HG03175 (cell line): Measurements from ENCODE around the gene PLEKHA5.
"Not testable (repeated sequence)": the region's sequence is repeated elsewhere in the genome, so short reads cannot be mapped to it uniquely, and the experiment has no call there.

Source experiments
- ATAC-seq: cut with Tn5 transposase; IDR thresholded peaks from one replicate; pipeline ENCODE4 v1.9.1; 2021; ENCODE audit warnings: mild to moderate bottlenecking, moderate library complexity; ENCODE audit not compliant: unreplicated experiment

PLEKHA5 gene

DNA sequence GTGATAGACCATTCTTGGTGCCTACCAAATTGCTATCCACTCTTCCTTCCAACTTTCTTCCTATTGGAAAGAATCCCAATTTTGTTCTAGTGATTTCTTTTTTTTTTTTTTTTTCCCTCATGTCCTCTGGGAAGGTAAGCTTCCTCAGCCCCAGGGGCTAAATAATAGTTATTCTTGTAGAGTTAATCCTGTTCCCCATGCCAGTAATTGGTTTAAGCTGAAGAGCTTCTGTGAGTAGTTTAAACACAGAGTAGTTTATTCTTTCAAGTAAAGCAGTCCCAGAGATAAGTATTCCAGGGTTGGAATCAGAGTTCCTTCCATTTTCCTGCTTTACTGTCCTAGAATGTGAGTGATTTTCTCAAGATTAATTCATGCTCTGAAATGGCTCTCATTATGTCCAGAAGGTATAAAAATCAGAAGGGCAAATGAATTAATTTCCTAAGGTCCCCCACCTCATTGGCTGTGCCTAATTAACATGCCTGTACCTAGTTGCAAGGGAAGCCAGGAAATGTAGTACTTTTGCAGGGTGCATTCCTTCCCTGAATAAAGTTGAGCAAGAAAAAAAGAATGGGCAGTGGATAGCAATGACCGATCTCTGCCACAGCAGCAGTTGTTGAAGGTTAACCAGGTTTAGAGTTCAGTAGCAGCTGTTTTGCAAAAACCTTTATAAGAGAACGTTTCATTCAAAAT lies 97.8 kb downstream of the PLEKHA5 start:
- ATAC-seq = no peak

DNA sequence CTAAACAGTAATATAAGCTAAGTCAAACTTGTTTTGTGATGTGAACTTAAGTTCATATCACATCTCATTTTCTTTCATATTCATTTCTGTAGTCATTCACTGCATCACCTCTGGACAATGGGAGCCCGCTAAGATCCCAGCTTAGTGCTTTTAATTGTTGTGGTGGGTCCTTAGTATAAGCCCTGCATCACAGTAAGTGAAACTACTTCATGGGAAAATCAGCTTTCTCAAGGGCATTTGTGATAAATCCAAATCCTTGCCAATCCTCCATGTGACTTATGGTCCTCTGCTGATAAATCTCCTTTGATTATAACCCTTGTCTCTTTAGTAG lies 98.3 kb downstream of the PLEKHA5 start:
- no peak for ATAC-seq

DNA sequence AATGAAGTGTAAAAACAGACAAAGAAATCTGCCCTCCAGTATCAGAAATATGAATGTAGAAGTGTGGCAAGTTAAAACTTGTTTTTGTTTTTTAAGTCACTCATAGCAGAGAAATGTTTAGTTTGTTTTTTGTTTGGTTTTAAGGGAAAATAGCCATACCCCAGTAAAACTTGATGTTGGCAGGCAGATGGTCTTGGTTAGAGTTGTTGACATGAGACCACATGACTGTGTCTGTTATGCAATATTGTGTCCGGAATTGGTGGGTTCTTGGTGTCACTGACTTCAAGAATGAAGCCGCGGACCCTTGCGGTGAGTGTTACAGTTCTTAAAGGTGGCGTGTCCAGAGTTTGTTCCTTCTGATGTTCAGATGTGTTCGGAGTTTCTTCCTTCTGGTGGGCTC lies 99.5 kb downstream of the PLEKHA5 start:
- not testable (repeated sequence) for ATAC-seq

DNA sequence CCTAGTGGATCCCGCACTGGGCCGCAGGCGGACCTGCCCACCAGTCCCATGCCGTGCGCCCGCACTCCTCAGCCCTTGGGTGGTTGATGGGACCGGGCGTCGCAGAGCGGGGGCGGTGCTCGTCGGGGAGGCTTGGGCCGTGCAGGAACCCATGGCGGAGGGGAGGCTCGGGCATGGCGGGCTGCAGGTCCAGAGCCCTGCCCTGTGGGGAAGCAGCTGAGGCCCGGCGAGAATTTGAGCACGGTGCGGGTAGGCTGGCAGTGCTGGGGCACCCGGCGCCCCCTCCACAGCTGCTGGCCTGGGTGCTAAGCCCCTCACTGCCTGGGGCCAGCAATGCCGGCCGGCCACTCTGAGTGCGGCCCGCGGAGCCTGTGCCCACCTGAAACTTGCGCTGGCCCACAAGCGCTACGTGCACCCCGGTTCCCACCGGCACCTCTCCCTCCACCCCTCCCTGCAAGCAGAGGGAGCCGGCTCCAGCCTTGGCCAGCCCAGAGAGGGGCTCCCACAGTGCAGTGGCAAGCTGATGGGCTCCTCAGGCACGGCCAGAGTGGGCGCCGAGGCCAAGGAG lies 100.8 kb downstream of the PLEKHA5 start:
- no peak for ATAC-seq

GRCh38 chr12:19230896-19231295 lies 101.4 kb downstream of the PLEKHA5 start:
- ATAC-seq = no peak

DNA sequence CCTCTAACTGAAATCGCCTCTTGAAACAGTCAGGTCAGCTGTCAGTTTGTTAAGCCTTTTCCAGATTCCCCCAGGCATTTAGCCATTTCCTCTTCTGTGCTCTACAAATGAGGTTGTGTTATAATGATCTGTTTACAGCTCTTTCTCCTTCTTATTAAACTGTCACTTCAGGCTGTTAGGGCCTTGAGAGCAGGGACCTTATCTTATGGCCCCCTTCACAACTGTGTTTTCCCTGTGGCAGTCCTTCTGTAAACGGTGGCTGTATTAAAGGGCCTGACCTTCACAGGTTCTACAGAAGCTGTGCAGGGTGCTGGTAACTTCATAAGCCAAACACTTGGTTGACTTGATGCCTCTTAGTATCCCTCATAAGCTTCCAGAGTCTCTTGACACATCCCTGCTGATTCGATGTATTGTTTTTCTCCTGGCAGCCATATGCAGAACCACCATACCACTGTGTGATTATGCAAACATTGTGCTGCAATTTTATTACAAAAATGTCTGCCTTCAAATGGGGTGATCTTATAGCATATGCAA lies 104.7 kb downstream of the PLEKHA5 start:
- ATAC-seq = no peak

DNA sequence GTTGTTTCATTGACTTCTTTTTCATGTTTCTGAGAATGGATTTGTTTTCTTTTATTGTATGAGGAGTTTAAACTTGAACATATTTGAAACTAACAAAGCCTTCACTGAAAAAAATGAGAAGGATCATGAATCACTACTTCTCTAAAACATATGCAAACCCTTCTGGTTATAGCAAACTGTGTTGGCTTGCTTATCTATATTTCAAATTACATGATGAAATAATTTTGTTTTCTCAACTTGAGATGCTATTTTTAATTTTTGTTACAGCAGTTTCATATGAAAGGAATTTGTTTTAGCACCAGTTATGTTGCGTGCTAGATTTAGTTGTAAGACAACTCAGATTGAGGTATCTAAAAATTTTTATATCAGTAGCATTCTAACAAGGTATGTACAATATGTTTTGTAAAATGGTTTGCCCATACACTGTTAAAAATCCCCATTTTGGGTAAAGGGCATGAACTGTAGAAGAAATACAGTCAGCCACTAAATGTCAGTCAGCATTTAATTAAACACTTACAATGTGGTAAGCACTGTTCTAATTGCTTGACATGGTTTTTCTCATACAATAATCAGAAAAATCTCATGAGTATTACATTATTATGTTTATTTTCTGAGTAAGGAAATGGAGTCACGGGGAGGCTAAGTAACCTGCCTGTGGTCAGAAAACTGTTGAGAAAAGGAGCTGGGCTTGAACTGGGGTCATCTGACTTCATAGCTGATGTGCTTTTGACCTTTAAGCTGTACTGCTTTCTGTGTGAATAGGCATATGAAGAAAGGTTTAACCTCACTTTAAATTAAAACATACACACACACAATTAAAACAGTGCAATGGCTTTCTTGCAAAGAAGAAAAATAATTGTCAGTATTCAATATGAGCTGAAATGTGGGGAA lies 105.7 kb downstream of the PLEKHA5 start:
- no peak for ATAC-seq

GRCh38 chr12:19236656-19237055 lies 107.1 kb downstream of the PLEKHA5 start:
- no peak for ATAC-seq

DNA sequence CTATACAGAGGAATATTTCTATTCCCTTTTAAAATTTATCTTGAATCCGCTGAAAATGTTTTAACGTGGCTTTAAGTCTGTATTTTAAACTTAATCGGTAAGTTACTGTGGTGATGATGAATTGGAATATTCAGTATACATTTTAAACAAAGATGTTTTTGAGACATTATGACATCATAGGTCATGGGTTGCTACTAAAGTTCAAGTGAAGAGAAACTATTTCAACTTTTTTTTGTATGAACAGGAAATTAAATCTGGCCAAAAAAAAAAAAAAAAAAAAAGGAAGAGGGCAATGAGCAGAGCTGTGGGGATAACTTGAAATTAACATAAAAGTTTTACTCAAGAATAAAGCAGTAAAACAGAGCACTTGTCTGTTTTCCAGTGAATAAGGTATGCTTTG lies 109.0 kb downstream of the PLEKHA5 start:
- ATAC-seq = no peak

- no peak for ATAC-seq
These were observed 109.6 kb downstream of the PLEKHA5 start for GRCh38 chr12:19239102-19239501.

DNA sequence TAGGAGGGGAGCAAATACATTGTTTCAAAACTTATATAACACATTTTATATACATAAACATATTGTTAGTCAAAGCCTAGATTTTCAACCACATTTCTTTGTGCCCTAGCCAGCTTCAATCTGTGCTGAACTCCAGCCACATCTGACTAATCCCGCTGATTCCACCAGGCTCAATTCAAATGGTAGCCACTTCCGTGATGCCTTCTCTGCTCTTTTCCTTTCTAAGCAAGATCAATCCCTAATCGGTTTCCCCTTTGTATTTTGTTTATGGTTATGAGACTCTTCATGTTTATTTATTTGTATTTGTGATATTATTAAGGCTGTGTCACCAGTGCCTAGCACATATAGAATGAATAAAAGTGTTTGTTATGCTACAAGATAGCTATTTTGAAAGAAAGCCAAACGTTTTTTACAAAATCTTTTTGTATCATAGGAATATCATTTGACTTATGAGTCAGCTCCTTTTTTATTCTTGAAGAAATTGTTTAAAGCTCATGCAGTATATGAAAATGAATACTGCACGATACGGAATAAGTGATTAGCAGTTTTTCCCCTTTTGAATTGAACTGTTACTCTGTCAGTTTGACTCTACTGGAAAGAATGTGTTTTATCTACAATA lies 110.2 kb downstream of the PLEKHA5 start:
- ATAC-seq = no peak

GRCh38 chr12:19242581-19242980 lies 113.0 kb downstream of the PLEKHA5 start:
- ATAC-seq = no peak

DNA sequence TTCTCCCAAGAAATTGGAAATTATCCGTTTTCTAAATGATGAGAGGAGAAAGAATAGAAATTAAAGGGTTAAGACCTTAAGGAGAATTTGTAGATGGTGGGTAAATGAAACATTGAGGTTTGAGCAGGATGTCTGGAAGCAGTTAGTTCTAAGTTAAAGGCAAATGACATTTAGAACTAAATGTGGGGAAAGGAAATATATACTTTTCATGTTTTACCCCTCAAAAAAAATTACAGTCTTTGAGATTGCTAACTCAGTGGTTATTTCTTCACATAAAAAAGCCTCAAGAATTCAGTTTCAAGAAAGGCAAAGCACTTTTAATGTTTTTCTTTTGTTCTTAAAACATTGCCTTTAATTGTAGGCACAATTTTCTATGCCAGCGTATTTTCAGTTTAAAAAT lies 114.0 kb downstream of the PLEKHA5 start:
- ATAC-seq = no peak

DNA sequence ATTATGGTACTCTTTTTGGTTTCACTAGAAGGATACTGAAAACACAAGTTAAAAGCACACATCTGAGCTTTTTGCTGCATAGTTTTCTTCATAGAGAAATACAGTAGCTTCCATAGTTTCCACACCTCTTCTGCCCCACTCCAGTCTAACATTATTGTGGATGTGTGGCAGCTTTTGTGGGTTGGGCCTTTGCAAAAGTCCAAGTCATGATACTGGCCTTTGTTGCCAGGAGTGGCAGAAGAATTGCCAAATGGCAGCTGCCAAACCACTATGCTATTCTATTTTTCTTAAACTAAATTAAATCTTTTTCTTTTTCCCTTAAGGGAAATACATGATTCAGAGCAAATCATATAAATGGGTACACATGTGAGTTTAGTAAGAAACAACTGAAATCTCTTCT lies 114.8 kb downstream of the PLEKHA5 start:
- no peak for ATAC-seq

DNA sequence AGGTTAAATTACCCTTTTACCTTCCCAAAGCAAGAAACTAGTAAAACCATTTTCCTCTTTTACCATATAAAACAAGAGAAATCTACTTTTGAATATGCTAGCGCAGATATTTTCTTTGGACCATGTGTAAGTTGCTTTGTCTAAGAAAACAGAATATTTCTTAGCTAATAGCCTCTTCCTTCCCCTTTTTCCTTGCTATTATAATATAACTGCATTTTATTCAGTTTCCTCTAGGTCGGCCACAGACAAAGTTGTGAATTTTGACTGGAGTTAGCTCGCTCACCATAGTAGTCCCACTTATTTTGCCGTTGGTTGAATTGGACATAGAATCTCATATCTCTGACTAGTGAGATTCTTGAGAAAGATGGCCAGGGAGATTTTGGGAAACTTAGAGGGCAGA lies 115.6 kb downstream of the PLEKHA5 start:
- no peak for ATAC-seq

DNA sequence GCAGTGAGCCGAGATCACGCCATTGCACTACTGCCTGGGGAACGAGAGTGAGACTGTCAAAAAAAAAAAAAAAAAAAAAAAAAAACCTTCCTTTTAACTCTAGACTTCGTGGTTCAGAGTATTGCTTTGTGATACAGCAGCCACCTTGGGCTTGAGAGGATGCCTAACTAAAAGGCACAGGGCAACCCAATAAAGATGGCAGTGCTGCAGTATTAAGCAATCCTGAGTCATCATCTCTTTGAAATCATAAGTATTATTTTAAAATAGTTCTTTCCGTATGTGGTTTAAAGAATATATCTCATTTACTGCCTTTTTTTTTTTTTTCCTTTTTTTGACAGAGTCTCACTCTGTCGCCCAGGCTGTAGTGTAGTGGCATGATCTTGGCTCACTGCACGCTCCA lies 116.1 kb downstream of the PLEKHA5 start:
- ATAC-seq = no peak

GRCh38 chr12:19246933-19247332 lies 117.4 kb downstream of the PLEKHA5 start:
- no peak for ATAC-seq

GRCh38 chr12:19248929-19249602 lies 119.5 kb downstream of the PLEKHA5 start:
- no peak for ATAC-seq

DNA sequence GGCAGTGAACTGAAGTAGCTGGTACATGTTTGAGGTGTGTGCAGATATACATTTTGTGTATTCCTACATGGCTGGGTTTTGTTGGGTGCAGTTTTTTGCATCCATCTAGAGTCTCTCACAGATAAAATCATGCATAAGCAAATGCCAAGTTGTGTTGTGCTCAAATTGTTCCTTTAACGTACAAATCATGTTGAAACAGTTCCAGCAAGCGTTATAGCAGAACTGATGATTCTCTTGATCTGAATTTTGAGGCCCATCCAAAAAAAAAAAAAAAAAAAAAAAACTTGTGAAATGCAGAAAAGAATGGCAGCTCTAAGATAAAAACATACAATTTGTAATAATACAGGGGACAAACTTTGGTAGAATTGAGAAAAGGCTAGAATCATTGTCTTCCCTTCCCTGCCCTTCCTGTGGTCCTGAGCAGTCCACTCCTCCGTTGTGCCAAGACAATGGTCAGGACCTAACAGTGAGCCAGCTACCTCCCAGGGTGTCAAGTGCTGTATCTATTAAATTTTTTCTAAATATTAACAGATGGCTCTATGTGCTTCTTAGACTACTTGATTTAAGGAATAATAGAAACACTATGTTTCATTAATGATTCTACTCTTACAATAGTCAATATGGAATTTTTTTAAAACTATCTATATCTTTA lies 122.1 kb downstream of the PLEKHA5 start:
- no peak for ATAC-seq

- ATAC-seq = no peak
These were observed 130.6 kb downstream of the PLEKHA5 start for GRCh38 chr12:19260135-19260534.
